HG03558 (cell line): ENCODE measurements around the gene DHRS12.
"Not testable (repeated sequence)": the region's sequence is repeated elsewhere in the genome, so short reads cannot be mapped to it uniquely, and the experiment has no call there.

ENCODE experiments used
- ATAC-seq: cut with Tn5 transposase; IDR thresholded peaks from one replicate; pipeline ENCODE4 v1.9.1; 2021; ENCODE audit warnings: moderate number of reproducible peaks; ENCODE audit not compliant: unreplicated experiment; ENCODE audit errors: extremely low read depth

The DHRS12 gene

GRCh38 chr13:51828730-51829567 is 25.0 kb upstream of the DHRS12 start:
- ATAC-seq = no peak

GRCh38 chr13:51827254-51827653 is 23.3 kb upstream of the DHRS12 start:
- no peak for ATAC-seq

- no peak for ATAC-seq
Measured at GRCh38 chr13:51826606-51827005, 22.6 kb upstream of the DHRS12 start.

GRCh38 chr13:51825681-51826254 is 21.8 kb upstream of the DHRS12 start:
- no peak for ATAC-seq

- ATAC-seq = no peak
Measured at GRCh38 chr13:51825165-51825592, 21.2 kb upstream of the DHRS12 start.

GRCh38 chr13:51824712-51825111 is 20.7 kb upstream of the DHRS12 start:
- not testable (repeated sequence) for ATAC-seq

GRCh38 chr13:51823863-51824262 is 19.9 kb upstream of the DHRS12 start:
- no peak for ATAC-seq

- no peak for ATAC-seq
Measured at GRCh38 chr13:51823359-51823758, 19.4 kb upstream of the DHRS12 start.

GRCh38 chr13:51822106-51822815 is 18.3 kb upstream of the DHRS12 start:
- no peak for ATAC-seq

GRCh38 chr13:51821606-51822005 is 17.6 kb upstream of the DHRS12 start:
- ATAC-seq = no peak

- ATAC-seq = no peak
Measured at GRCh38 chr13:51820016-51820597, 16.1 kb upstream of the DHRS12 start.

GRCh38 chr13:51819544-51819943 is 15.6 kb upstream of the DHRS12 start:
- no peak for ATAC-seq

GRCh38 chr13:51818781-51819511 is 15.0 kb upstream of the DHRS12 start:
- no peak for ATAC-seq

GRCh38 chr13:51818276-51818675 is 14.3 kb upstream of the DHRS12 start:
- ATAC-seq = no peak

- no peak for ATAC-seq
Measured at GRCh38 chr13:51817717-51818116, 13.8 kb upstream of the DHRS12 start.

GRCh38 chr13:51816604-51817249 is 12.8 kb upstream of the DHRS12 start:
- no peak for ATAC-seq

GRCh38 chr13:51815848-51816247 is 11.9 kb upstream of the DHRS12 start:
- no peak for ATAC-seq

GRCh38 chr13:51814825-51815650 is 11.1 kb upstream of the DHRS12 start:
- ATAC-seq = peak; percentile 74

- no peak for ATAC-seq
Measured at GRCh38 chr13:51814071-51814470, 10.1 kb upstream of the DHRS12 start.
